Measurements from ENCODE around the gene RNF150. TPM values are rescaled to one million over a fixed set of nuclear protein-coding genes. Genes with fewer than 3 reads are reported as not detected.

The RNF150 gene
- total RNA-seq, 2 donors from 2014 or later, result 2.3 to 4.6 TPM

GRCh38 chr4:140930557-140930956 is 202.7 kb downstream of the RNF150 start:
- no peak overlapping the region for H3K27ac ChIP-seq
- intact Hi-C loops (cut with DNase I), result no loop called here
- 84 to 86% methylated on average over 7 of the region's 7 CpGs for WGBS, 2 donors
- DNase-seq, result no peak
- ATAC-seq, result no peak
- TF ChIP-seq CTCF (IDR thresholded peaks at IDR 0.05) (no peak), POLR2A (IDR thresholded peaks at IDR 0.05) (no peak)
- no peaks in the 10 kb centered on the region for H3K4me1 ChIP-seq
- no peaks in the 10 kb centered on the region for H3K36me3 ChIP-seq (replicated peaks in 1 of 2; ENCODE audit: insufficient read depth in 1 of 2, low read depth in 2 of 2)
- no peaks in the 10 kb centered on the region for H3K9me3 ChIP-seq
- no peak overlapping the region for H3K4me3 ChIP-seq
- no peaks in the 10 kb centered on the region for H3K27me3 ChIP-seq

GRCh38 chr4:140930011-140930410 is 203.3 kb downstream of the RNF150 start:
- TF ChIP-seq CTCF (IDR thresholded peaks at IDR 0.05) (no peak), POLR2A (IDR thresholded peaks at IDR 0.05) (no peak)
- Histone ChIP-seq H3K27ac (no peak overlapping the region), H3K36me3 (replicated peaks in 1 of 2; ENCODE audit: insufficient read depth in 1 of 2, low read depth in 2 of 2) (no peaks in the 10 kb centered on the region), H3K27me3 (no peaks in the 10 kb centered on the region), H3K4me1 (no peaks in the 10 kb centered on the region), H3K9me3 (no peaks in the 10 kb centered on the region), H3K4me3 (no peak overlapping the region)
- DNase-seq (no peak), ATAC-seq (no peak)
- 89 to 96% methylated on average over 3 of the region's 3 CpGs for WGBS, 2 donors
- intact Hi-C loops (cut with DNase I), result no loop called here

DNA sequence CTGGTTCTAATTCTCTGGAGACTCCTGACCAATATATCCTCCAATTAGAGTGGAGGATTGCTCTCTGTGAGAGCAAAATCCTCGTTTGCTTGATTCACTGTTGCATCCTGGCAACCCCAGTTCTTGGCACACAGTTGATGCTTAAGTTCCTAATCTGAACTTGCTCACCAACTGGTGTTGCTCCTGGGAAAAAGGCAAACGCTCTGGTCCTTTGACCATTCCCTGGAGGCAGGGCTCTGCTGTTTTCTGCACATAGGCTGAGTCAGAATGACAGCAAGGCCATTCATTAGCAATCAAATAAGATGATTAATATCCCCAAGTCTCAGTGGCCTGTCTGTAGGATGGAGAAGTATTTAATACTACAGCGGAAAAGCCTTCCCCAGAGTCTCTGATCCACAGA is 204.4 kb downstream of the RNF150 start:
- no peak for TF ChIP-seq CTCF (IDR thresholded peaks at IDR 0.05)
- Histone ChIP-seq H3K4me1 (no peaks in the 10 kb centered on the region), H3K36me3 (replicated peaks in 1 of 2; ENCODE audit: insufficient read depth in 1 of 2, low read depth in 2 of 2) (no peaks in the 10 kb centered on the region), H3K9me3 (no peaks in the 10 kb centered on the region), H3K27me3 (no peaks in the 10 kb centered on the region), H3K27ac (no peak overlapping the region), H3K4me3 (no peak overlapping the region)
- DNase-seq, result no peak
- WGBS, 2 donors, result 41 to 48% methylated on average over 3 of the region's 3 CpGs
- intact Hi-C loops (cut with DNase I), result no loop called here
- no peak for ATAC-seq

DNA sequence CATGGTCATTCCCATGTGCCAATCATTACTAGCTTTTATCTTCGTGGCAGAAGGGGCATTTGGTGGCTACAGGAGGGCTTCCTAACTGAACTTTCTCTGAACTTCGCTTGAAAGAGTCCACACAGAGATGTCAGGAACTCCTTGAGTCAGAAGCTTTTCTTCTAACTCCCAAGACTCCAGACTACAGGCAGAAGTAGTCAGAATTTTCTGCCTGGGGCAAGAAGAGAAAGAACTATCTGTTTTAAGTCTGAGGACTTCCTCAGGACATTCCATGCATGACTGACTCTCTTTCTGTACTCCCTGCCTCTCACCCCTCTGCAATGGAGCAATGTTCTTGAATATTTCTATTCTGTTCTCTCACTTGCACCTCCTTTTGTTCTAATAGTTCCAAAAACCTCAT is 206.6 kb downstream of the RNF150 start:
- WGBS, 2 donors, result 50 to 58% methylated on average over 2 of the region's 2 CpGs
- Histone ChIP-seq H3K36me3 (replicated peaks in 1 of 2; ENCODE audit: insufficient read depth in 1 of 2, low read depth in 2 of 2) (no peaks in the 10 kb centered on the region), H3K27me3 (no peaks in the 10 kb centered on the region), H3K4me3 (no peak overlapping the region), H3K27ac (no peak overlapping the region), H3K9me3 (no peaks in the 10 kb centered on the region), H3K4me1 (no peaks in the 10 kb centered on the region)
- TF ChIP-seq CTCF (IDR thresholded peaks at IDR 0.05), result no peak
- no peak for TF ChIP-seq POLR2A (IDR thresholded peaks at IDR 0.05)
- DNase-seq (no peak), ATAC-seq (no peak)
- intact Hi-C loops (cut with DNase I), result no loop called here

GRCh38 chr4:140925417-140925816 is 207.9 kb downstream of the RNF150 start:
- Histone ChIP-seq H3K4me3 (no peak overlapping the region), H3K27ac (no peak overlapping the region), H3K36me3 (replicated peaks in 1 of 2; ENCODE audit: insufficient read depth in 1 of 2, low read depth in 2 of 2) (no peaks in the 10 kb centered on the region), H3K9me3 (no peaks in the 10 kb centered on the region), H3K4me1 (no peaks in the 10 kb centered on the region), H3K27me3 (no peaks in the 10 kb centered on the region)
- DNase-seq (no peak), ATAC-seq (no peak)
- intact Hi-C loops (cut with DNase I), result no loop called here
- 86 to 90% methylated on average over 4 to 5 of the region's 6 CpGs for WGBS, 2 donors
- no peak for TF ChIP-seq POLR2A (IDR thresholded peaks at IDR 0.05)
- TF ChIP-seq CTCF (IDR thresholded peaks at IDR 0.05), result no peak

Data from body of pancreas (tissue), 4 donors.